Fibroblast of villous mesenchyme (primary cell): ENCODE measurements around the gene BRME1. TPM values are rescaled to one million over a fixed set of nuclear protein-coding genes. Genes with fewer than 3 reads are reported as not detected.

ENCODE experiments used
- DNase-seq: peaks from one replicate; pipeline ENCODE4 v3.0.0-alpha.2; 2010; ENCODE audit warnings: low read depth
- H3K4me3 ChIP-seq: 2 replicates; pipeline ENCODE4 v1.5.1; 2011; ENCODE audit warnings: low read depth, mild to moderate bottlenecking, low read length
- total RNA-seq: library from RNA; depleted of rRNA; stranded (reverse); fragments of >200 nt; gene quantifications from 2 replicates; pipeline ENCODE4 v1.2.3, GENCODE V29; 2012
- TF ChIP-seq, protein P1 (sequence below): IDR thresholded peaks from 2 replicates; pipeline ENCODE4 v1.5.1; 2012; ENCODE audit warnings: low read depth, mild to moderate bottlenecking, low read length; ENCODE audit not compliant: insufficient read depth

BRME1 gene
- total RNA-seq, 1 donor: 0.43 TPM

DNA sequence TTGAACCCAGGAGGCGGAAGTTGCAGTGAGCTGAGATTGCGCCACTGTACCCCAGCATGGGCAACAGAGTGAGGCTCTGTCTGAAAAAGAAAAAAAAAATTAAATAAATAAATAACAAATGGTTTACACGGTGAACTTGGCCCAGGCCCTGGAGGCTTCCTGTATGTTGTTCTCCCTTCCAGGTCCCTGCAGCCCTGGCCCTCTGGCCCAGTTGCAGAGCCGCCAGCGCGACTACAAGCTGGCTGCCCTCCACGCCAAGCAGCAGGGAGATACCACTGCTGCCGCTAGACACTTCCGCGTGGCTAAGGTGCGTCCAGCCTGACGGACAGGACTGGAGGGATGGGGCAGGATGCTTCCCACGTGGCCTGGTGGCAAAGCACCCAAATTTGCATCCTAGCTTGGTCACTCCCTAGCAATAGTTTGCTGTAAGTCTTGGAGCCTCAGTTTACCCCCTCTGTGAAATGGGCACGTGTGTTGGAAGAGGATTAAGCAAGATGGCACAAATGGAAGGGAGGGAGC is 12.0 kb upstream of the BRME1 start:
- no peak overlapping the region for H3K4me3 ChIP-seq
- TF ChIP-seq, protein P1, sequence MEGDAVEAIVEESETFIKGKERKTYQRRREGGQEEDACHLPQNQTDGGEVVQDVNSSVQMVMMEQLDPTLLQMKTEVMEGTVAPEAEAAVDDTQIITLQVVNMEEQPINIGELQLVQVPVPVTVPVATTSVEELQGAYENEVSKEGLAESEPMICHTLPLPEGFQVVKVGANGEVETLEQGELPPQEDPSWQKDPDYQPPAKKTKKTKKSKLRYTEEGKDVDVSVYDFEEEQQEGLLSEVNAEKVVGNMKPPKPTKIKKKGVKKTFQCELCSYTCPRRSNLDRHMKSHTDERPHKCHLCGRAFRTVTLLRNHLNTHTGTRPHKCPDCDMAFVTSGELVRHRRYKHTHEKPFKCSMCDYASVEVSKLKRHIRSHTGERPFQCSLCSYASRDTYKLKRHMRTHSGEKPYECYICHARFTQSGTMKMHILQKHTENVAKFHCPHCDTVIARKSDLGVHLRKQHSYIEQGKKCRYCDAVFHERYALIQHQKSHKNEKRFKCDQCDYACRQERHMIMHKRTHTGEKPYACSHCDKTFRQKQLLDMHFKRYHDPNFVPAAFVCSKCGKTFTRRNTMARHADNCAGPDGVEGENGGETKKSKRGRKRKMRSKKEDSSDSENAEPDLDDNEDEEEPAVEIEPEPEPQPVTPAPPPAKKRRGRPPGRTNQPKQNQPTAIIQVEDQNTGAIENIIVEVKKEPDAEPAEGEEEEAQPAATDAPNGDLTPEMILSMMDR: no peak
- no peak for DNase-seq

DNA sequence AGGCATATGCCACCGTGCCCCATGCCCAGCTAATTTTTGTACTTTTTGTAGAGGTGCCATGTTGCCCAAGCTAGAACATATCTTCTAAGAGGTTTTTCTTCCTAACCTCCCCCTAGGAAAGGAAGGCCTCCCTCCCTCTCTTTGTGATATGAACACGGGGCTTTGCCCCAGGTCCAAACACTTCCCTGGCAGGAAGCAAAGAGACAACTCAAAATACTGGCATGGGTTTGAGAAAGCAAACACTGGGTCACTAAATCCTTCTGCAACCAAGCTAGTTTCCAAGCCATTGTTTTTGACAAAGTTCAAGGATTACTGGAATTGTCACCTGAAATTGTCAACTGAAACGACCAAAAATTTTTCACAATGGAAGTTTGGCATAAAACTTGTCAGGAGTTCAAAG is 8.9 kb upstream of the BRME1 start:
- no peak for DNase-seq
- TF ChIP-seq, protein P1: no peak
- H3K4me3 ChIP-seq: no peak overlapping the region

DNA sequence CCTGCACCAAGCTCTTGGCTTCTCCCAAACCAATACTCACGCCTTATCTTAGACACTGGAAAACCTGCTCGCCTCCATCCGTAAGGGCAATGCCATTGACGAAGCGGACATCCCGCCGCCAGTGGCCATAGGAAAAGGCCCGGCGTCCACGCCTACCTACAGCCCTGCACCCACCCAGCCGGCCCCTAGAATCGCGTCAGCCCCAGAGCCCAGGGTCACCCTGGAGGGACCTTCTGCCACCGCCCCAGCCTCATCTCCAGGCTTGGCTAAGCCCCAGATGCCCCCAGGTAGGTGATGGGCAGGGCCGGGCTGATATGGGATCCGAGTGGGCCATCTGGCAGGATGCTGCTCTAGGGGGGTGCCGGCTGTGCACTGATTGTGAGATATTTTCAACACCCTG is 7.4 kb upstream of the BRME1 start:
- no peak overlapping the region for H3K4me3 ChIP-seq
- TF ChIP-seq, protein P1: no peak
- no peak for DNase-seq

DNA sequence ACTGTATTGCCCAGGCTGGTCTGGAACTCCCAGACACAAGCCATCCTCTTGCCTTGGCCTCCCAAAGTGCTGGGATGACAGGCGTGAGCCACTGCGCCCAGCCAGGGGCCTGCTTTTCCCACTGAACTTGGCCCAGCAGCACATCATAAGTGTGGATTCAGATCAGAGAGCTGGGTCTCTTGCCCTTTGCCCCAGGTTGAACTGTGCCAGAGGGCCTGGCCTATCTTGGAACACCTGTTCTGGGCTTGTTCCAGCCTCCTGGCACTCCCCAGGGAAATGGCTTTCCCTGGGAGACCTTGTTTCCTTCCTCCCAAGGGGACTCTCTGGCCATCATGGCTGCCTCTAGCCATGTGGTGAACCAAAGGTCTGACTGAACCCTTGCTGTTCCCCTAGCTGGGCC is 3.5 kb upstream of the BRME1 start:
- no peak for DNase-seq
- TF ChIP-seq, protein P1: no peak
- H3K4me3 ChIP-seq: no peak overlapping the region

DNA sequence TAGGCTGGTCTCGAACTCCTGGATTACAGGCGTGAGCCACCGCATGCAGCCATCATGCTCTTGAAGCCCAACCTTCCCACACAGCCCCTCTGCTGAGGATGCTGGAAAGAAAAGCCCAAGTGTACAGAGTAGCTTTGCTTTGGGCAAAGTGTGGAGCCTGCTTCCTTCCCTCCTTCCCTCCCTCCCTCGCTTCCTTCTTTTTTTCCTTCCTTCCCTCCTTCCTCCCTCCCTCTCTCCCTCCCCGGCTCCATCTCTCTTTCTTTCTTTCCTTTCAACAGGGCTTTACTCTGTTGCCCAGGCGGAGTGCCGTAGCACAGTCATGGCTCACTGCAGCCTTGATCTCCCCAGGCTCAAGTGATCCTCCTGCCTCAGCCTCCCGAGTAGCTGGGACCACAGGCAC is 2.8 kb upstream of the BRME1 start:
- TF ChIP-seq, protein P1: no peak
- DNase-seq: no peak
- no peak overlapping the region for H3K4me3 ChIP-seq

DNA sequence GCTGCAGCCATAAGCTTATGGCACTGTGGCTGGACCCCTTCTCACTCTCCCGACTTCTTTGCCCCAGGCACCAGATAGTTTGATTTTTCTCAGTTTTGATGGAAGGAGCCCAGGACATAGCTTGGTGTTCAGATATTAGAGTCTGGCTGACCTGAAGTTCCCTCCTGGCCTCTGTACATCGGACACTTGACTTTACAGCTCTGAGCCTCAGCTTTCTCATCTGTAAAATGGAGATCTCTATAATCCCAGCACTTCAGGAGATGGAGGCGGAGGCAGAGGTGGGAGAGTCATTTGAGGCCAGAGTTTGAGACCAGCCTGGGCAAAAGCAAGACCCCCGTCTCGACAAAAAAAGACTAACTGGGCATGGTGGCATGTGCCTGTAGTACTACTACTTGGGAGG is 993 bp upstream of the BRME1 start:
- peak overlapping the region; percentile 79 for H3K4me3 ChIP-seq
- TF ChIP-seq, protein P1: no peak
- DNase-seq: no peak

DNA sequence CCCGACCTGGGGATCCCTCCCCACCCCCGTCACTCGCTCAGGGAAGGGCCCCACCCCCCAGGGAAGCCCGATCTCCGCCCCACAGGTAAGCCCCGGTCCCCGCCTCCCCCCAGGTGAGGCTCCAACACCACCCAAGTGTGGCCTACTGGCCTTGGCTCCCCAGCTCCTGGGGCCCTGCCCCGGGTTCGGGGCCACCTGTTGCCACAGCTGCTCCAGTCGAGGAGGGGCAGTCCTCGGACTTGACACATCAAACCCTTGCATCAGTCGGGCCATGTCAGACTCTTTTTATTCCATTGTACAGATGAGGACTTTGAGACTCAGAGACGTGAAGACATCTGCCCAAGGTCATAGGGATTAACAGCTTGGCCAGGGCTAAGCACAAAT is 596 bp upstream of the BRME1 start:
- peak overlapping the region; percentile 79 for H3K4me3 ChIP-seq
- TF ChIP-seq, protein P1: no peak
- DNase-seq: no peak
